Germinal center (tissue), 1 donor: ENCODE data around the gene CYFIP1.

ENCODE experiments used
- DNase-seq: peaks from one replicate; pipeline ENCODE4 v3.0.0; 2012; ENCODE audit warnings: mixed read lengths, low spot score

The CYFIP1 gene

GRCh38 chr15:22867886-22868285 is 112.3 kb downstream of the CYFIP1 start:
- no peak for DNase-seq

GRCh38 chr15:22866079-22866478 is 114.1 kb downstream of the CYFIP1 start:
- DNase-seq = no peak

GRCh38 chr15:22863356-22863755 is 116.8 kb downstream of the CYFIP1 start:
- DNase-seq = no peak

GRCh38 chr15:22861161-22861560 is 119.0 kb downstream of the CYFIP1 start:
- no peak for DNase-seq

- DNase-seq = no peak
These were observed 123.5 kb downstream of the CYFIP1 start for GRCh38 chr15:22856659-22857058.

- no peak for DNase-seq
These were observed 124.4 kb downstream of the CYFIP1 start for GRCh38 chr15:22855791-22856190.

- no peak for DNase-seq
These were observed 128.7 kb downstream of the CYFIP1 start for GRCh38 chr15:22851513-22851912.

GRCh38 chr15:22850055-22850454 is 130.1 kb downstream of the CYFIP1 start:
- no peak for DNase-seq

- DNase-seq = no peak
These were observed 134.1 kb downstream of the CYFIP1 start for GRCh38 chr15:22846073-22846472.

- DNase-seq = peak; percentile 32
These were observed 134.8 kb downstream of the CYFIP1 start for GRCh38 chr15:22845289-22845900.

GRCh38 chr15:22844421-22845288 is 135.5 kb downstream of the CYFIP1 start:
- no peak for DNase-seq

- peak; percentile 84 for DNase-seq
These were observed 141.0 kb downstream of the CYFIP1 start for GRCh38 chr15:22839046-22839695.

- peak; percentile 94 for DNase-seq
These were observed 141.7 kb downstream of the CYFIP1 start, which contains the start of gene NIPA2 for GRCh38 chr15:22838292-22839042. Gene NIPA2 (plus strand): TSS chr15:22838666. CDS start chr15:22851732, 13,066 bp downstream.

- DNase-seq = no peak
These were observed 148.7 kb downstream of the CYFIP1 start for GRCh38 chr15:22831473-22831872.

GRCh38 chr15:22827125-22827524 is 153.0 kb downstream of the CYFIP1 start:
- DNase-seq = no peak

- no peak for DNase-seq
These were observed 156.6 kb downstream of the CYFIP1 start for GRCh38 chr15:22823495-22824128.

GRCh38 chr15:22819651-22820050 is 160.5 kb downstream of the CYFIP1 start:
- no peak for DNase-seq
